Psoas muscle (tissue), 8 donors: ENCODE data around the gene IL20RB. TPM values are rescaled to one million over a fixed set of nuclear protein-coding genes. Genes with fewer than 3 reads are reported as not detected.

Source experiments
- ATAC-seq, 4 donors: fragments of 200-7000 bp; cut with Tn5 transposase; one replicate each; pipeline ENCODE4 v1.9.1; 2020; ENCODE audit warnings: moderate library complexity in 3 of 4, mild to moderate bottlenecking in 2 of 4
- DNase-seq, 2 donors: peaks; one replicate each; pipeline ENCODE4 v3.0.0-alpha.2; 2020
- H3K27ac ChIP-seq: fragments of 200-600 bp; one replicate; pipeline ENCODE4 v1.8.0; 2022
- H3K27me3 ChIP-seq, 3 donors: fragments of 200-600 bp in 1 of 3; one replicate each; pipeline versions ENCODE4 v1.6.1 to v1.8.0; 2013 to 2022; ENCODE audit warnings: low read length in 2 of 3, mild to moderate bottlenecking in 2 of 3, moderate library complexity in 1 of 3; ENCODE audit not compliant: insufficient read depth in 3 of 3
- H3K36me3 ChIP-seq, 2 donors: fragments of 200-600 bp in 1 of 2; one replicate each; pipeline versions ENCODE4 v1.6.1 to v1.8.0; 2013 to 2022; ENCODE audit warnings: low read depth in 1 of 2, mild to moderate bottlenecking in 1 of 2, moderate library complexity in 1 of 2; ENCODE audit not compliant: insufficient read depth in 1 of 2
- H3K4me1 ChIP-seq: fragments of 200-600 bp; one replicate; pipeline ENCODE4 v1.8.0; 2022
- H3K4me3 ChIP-seq: fragments of 200-600 bp; one replicate; pipeline ENCODE4 v1.8.0; 2022; ENCODE audit warnings: mild to moderate bottlenecking
- H3K9me3 ChIP-seq: fragments of 200-600 bp; one replicate; pipeline ENCODE4 v1.8.0; 2022
- CTCF ChIP-seq: fragments of 200-600 bp; IDR thresholded peaks from one replicate; pipeline ENCODE4 v1.8.0; 2022; ENCODE audit warnings: antibody characterized with exemption
- WGBS, 3 donors: extraction: QIAGEN DNeasy Blood & Tissue Kit; methylation state at CpG; one replicate each; pipeline versions ENCODE4 v1.1.6 to v1.1.7; 2013; 5-methylcytosine and 5-hydroxymethylcytosine counted together
- intact Hi-C, 2 donors: fragments of 100-400 bp; cut with DNase I; formaldehyde crosslinking; loops; one replicate each; pipeline versions ENCODE4 v1.11.0 to v1.14.2; 2022
- polyA plus RNA-seq, 3 donors: library from polyadenylated mRNA; stranded (reverse); fragments of 200-250 nt; gene quantifications; one replicate each; pipeline ENCODE4 v1.2.3, GENCODE V29; 2013
- total RNA-seq, 4 donors: library from RNA; stranded (reverse); fragmentation: NEBNext Ultra II Directional in 2 of 4; extraction: Animal tissue kit (Norgen Biotek cat#: 25700) in 2 of 4; gene quantifications; one replicate each; pipeline versions ENCODE4 v1.2.1 to v1.2.4, GENCODE V29; 2021 to 2023
- donor health status: healthy with polysubstance abuse.
- donor health status: DM: no; HTN: no; CAD: no; lungs with moderate emphysema.
- donor health status: Bipolar disorder and iron deficiency.
- donor health status: healthy.
- donor health status: DM: yes; HTN: yes; CAD: no.
- donor health status: DM: no; HTN: no; CAD: no.
- donor health status: DM: no; HTN: no; CAD: no.
- donor health status: DM: yes; HTN: yes; CAD: no.

Gene IL20RB
- total and polyA plus RNA-seq, 7 donors: 0.46 to 1.6 (median 0.68) TPM; not detected in 1

- H3K36me3 ChIP-seq: no peaks in the 10 kb centered on the region
- H3K4me1 ChIP-seq: no peaks in the 10 kb centered on the region
- intact Hi-C loops: no loop called here
- H3K27ac ChIP-seq: no peak overlapping the region
- no peak overlapping the region for H3K4me3 ChIP-seq
- no peak for TF ChIP-seq CTCF
- DNase-seq (no peak), ATAC-seq (no peak)
- H3K9me3 ChIP-seq: no peaks in the 10 kb centered on the region
- no peaks in the 10 kb centered on the region for H3K27me3 ChIP-seq
These were observed 81.8 kb downstream of the IL20RB start for GRCh38 chr3:137039570-137039969.

GRCh38 chr3:137041251-137041650 is 83.5 kb downstream of the IL20RB start:
- no peak overlapping the region for H3K4me3 ChIP-seq
- 89 to 91% (median 90%) methylated on average over 2 of the region's 2 CpGs for WGBS, 3 donors
- H3K27ac ChIP-seq: no peak overlapping the region
- no peaks in the 10 kb centered on the region for H3K36me3 ChIP-seq
- intact Hi-C loops: no loop called here
- no peaks in the 10 kb centered on the region for H3K4me1 ChIP-seq
- DNase-seq (no peak), ATAC-seq (no peak)
- H3K27me3 ChIP-seq: no peaks in the 10 kb centered on the region
- no peak for TF ChIP-seq CTCF
- no peaks in the 10 kb centered on the region for H3K9me3 ChIP-seq

GRCh38 chr3:137041686-137042085 is 83.9 kb downstream of the IL20RB start:
- WGBS, 3 donors: 57 to 70% (median 68%) methylated on average over 4 of the region's 4 CpGs
- no peak for TF ChIP-seq CTCF

GRCh38 chr3:137046747-137047146 is 89.0 kb downstream of the IL20RB start:
- TF ChIP-seq CTCF: no peak
- Histone ChIP-seq H3K4me1 (no peaks in the 10 kb centered on the region), H3K4me3 (no peak overlapping the region), H3K27ac (no peak overlapping the region), H3K27me3 (peaks cover 0 to 3% (median 0%) of the 10 kb centered on the region in 3 donors), H3K9me3 (no peaks in the 10 kb centered on the region), H3K36me3 (no peaks in the 10 kb centered on the region)
- no peak for DNase-seq
- 42 to 53% (median 43%) methylated on average over 4 of the region's 4 CpGs for WGBS, 3 donors
- intact Hi-C loops: no loop called here
- ATAC-seq: no peak

More at GRCh38 chr3:137041686-137042085, 83.9 kb downstream of the IL20RB start:
- no peaks in the 10 kb centered on the region for H3K27me3 ChIP-seq
- no peaks in the 10 kb centered on the region for H3K9me3 ChIP-seq
- DNase-seq (no peak), ATAC-seq (no peak)
- H3K4me1 ChIP-seq: no peaks in the 10 kb centered on the region
- no peak overlapping the region for H3K4me3 ChIP-seq
- H3K36me3 ChIP-seq: no peaks in the 10 kb centered on the region
- H3K27ac ChIP-seq: no peak overlapping the region
- intact Hi-C loops: no loop called here

- Histone ChIP-seq H3K27ac (no peak overlapping the region), H3K4me1 (no peaks in the 10 kb centered on the region), H3K27me3 (peaks cover 0 to 3% (median 0%) of the 10 kb centered on the region in 3 donors), H3K36me3 (no peaks in the 10 kb centered on the region), H3K4me3 (no peak overlapping the region), H3K9me3 (no peaks in the 10 kb centered on the region)
- ATAC-seq (no peak), DNase-seq (no peak)
- no peak for TF ChIP-seq CTCF
- intact Hi-C loops: no loop called here
- whole genome bisulfite sequencing, 3 donors: 63 to 71% (median 67%) methylated on average over 4 of the region's 4 CpGs
These were observed 89.5 kb downstream of the IL20RB start for GRCh38 chr3:137047240-137047639.
